Esophagus squamous epithelium (tissue), 5 donors: ENCODE data around the gene RBM47. TPM values are rescaled to one million over a fixed set of nuclear protein-coding genes. Genes with fewer than 3 reads are reported as not detected.

Experiments
- DNase-seq: peaks from one replicate; lab custom pipeline; 2025; lab: John Stamatoyannopoulos, UW
- H3K27ac ChIP-seq, 4 donors: fragments of 200-600 bp; sonication (generic); one replicate each; pipeline ENCODE4 v1.5.1; 2016 to 2019; ENCODE audit warnings: mild to moderate bottlenecking in 1 of 4
- H3K27me3 ChIP-seq, 4 donors: fragments of 200-600 bp; sonication (generic); 1 replicate in 3 of 4; 2 replicates in 1 of 4; pipeline versions ENCODE4 v1.5.1 to v1.6.0; 2017 to 2021; ENCODE audit warnings: antibody characterized with exemption in 1 of 4
- H3K36me3 ChIP-seq, 3 donors: fragments of 200-600 bp; sonication (generic); one replicate each; pipeline ENCODE4 v1.5.1; 2016 to 2019
- H3K4me1 ChIP-seq, 3 donors: fragments of 200-600 bp; sonication (generic); one replicate each; pipeline ENCODE4 v1.5.1; 2017 to 2019
- H3K4me3 ChIP-seq, 4 donors: fragments of 200-600 bp; sonication (generic); 1 replicate in 3 of 4; 2 replicates in 1 of 4; pipeline ENCODE4 v1.5.1; 2016 to 2019; ENCODE audit warnings: mild to moderate bottlenecking in 2 of 4, moderate library complexity in 1 of 4
- H3K9me3 ChIP-seq, 3 donors: fragments of 200-600 bp; sonication (generic); one replicate each; pipeline ENCODE4 v1.5.1; 2016 to 2019
- CTCF ChIP-seq, 6 experiments: fragments of 450-650 bp in 4 of 6; fragments of 200-600 bp in 2 of 6; sonication (generic) in 2 of 6; IDR thresholded peaks; one replicate each; pipeline ENCODE4 v1.5.1; 2016 to 2019; ENCODE audit warnings: antibody characterized with exemption in 6 of 6, mild to moderate bottlenecking in 4 of 6, moderate library complexity in 4 of 6
- POLR2A ChIP-seq, 4 donors: fragments of 450-650 bp; IDR thresholded peaks; one replicate each; pipeline ENCODE4 v1.6.1; 2017; ENCODE audit warnings: antibody characterized with exemption in 4 of 4, mild to moderate bottlenecking in 4 of 4, moderate library complexity in 3 of 4
- WGBS, 2 donors: methylation state at CpG; one replicate each; pipeline ENCODE4 v1.1.5; 2018; 5-methylcytosine and 5-hydroxymethylcytosine counted together
- intact Hi-C: fragments of 100-400 bp; cut with DNase I; formaldehyde crosslinking; loops from one replicate; pipeline ENCODE4 v1.15.0; 2022
- total RNA-seq, 4 donors: library from RNA; depleted of rRNA; stranded (reverse); fragments of >200 nt; gene quantifications; one replicate each; pipeline ENCODE4 v1.1.0, GENCODE V29; 2016
- donor health status: DM: yes; HTN: yes; CAD: no.

Gene RBM47
- total RNA-seq, 4 donors from 2014 or later, result 94.6 to 197 (median 125) TPM

- 86 to 95% methylated on average over 6 to 7 of the region's 7 CpGs for WGBS, 2 donors
- DNase-seq, result no peak
These were observed 47.3 kb downstream of the RBM47 start for GRCh38 chr4:40582413-40582812.

GRCh38 chr4:40581254-40582140 lies 48.2 kb downstream of the RBM47 start:
- 89 to 93% methylated on average over 14 to 15 of the region's 15 CpGs for WGBS, 2 donors
- DNase-seq, result no peak
- no peak overlapping the region for H3K27ac ChIP-seq
- H3K4me3 ChIP-seq, result no peak overlapping the region
- H3K4me1 ChIP-seq, result peaks cover 11 to 56% (median 23%) of the 10 kb centered on the region in 3 donors
- H3K27me3 ChIP-seq, result no peaks in the 10 kb centered on the region
- peaks cover 0 to 5% (median 0%) of the 10 kb centered on the region in 3 donors for H3K36me3 ChIP-seq
- intact Hi-C loops, result no loop called here
- TF ChIP-seq CTCF (IDR thresholded peaks at IDR 0.05) (no peak), POLR2A (IDR thresholded peaks at IDR 0.05) (no peak)
- no peaks in the 10 kb centered on the region for H3K9me3 ChIP-seq

More at GRCh38 chr4:40582413-40582812, 47.3 kb downstream of the RBM47 start:
- H3K4me1 ChIP-seq, result peaks cover 10 to 56% (median 16%) of the 10 kb centered on the region in 3 donors
- H3K9me3 ChIP-seq, result no peaks in the 10 kb centered on the region
- peaks cover 0 to 5% (median 0%) of the 10 kb centered on the region in 3 donors for H3K36me3 ChIP-seq
- TF ChIP-seq CTCF (IDR thresholded peaks at IDR 0.05), result no peak
- TF ChIP-seq POLR2A (IDR thresholded peaks at IDR 0.05), result no peak
- no peak overlapping the region for H3K4me3 ChIP-seq
- intact Hi-C loops, result no loop called here
- no peak overlapping the region for H3K27ac ChIP-seq
- no peaks in the 10 kb centered on the region for H3K27me3 ChIP-seq

- peak overlapping the region in 3 of 4 donors; percentile 53 to 66 (median 64) for H3K27ac ChIP-seq
- H3K4me3 ChIP-seq, result no peak overlapping the region
- H3K4me1 ChIP-seq, result peaks cover 5 to 56% (median 21%) of the 10 kb centered on the region in 3 donors
- WGBS, 2 donors, result 46 to 58% methylated on average over 3 of the region's 3 CpGs
- H3K9me3 ChIP-seq, result no peaks in the 10 kb centered on the region
- peaks cover 0 to 5% (median 0%) of the 10 kb centered on the region in 3 donors for H3K36me3 ChIP-seq
- H3K27me3 ChIP-seq, result no peaks in the 10 kb centered on the region
- intact Hi-C loops, result no loop called here
- DNase-seq, result no peak
- TF ChIP-seq POLR2A (IDR thresholded peaks at IDR 0.05) (no peak), CTCF (IDR thresholded peaks at IDR 0.05) (no peak)
These were observed 49.7 kb downstream of the RBM47 start for GRCh38 chr4:40579983-40580382.

- intact Hi-C loops, result no loop called here
- DNase-seq, result no peak
- Histone ChIP-seq H3K27me3 (no peaks in the 10 kb centered on the region), H3K36me3 (peaks cover 0 to 5% (median 0%) of the 10 kb centered on the region in 3 donors), H3K27ac (peak overlapping the region; percentile 59 to 82 (median 77)), H3K4me3 (no peak overlapping the region), H3K9me3 (no peaks in the 10 kb centered on the region), H3K4me1 (peaks cover 5 to 52% (median 21%) of the 10 kb centered on the region in 3 donors)
- TF ChIP-seq CTCF (IDR thresholded peaks at IDR 0.05) (no peak), POLR2A (IDR thresholded peaks at IDR 0.05) (no peak)
- WGBS, 2 donors, result 73 to 76% methylated on average over 5 of the region's 5 CpGs
These were observed 51.9 kb downstream of the RBM47 start for GRCh38 chr4:40577588-40578253.
